HepG2 (cell line): ENCODE results near the gene ZNF180. TPM values are rescaled to one million over a fixed set of nuclear protein-coding genes. Genes with fewer than 3 reads are reported as not detected.

Source experiments
- ASH2L ChIP-seq: fragments of 300-600, 200-600 bp; sonication (generic); IDR thresholded peaks from 2 replicates; pipeline ENCODE4 v1.7.0; 2017; ENCODE audit warnings: low read depth, mild to moderate bottlenecking, moderate library complexity, mixed read lengths, low read length; ENCODE audit not compliant: insufficient read length
- CREB1 ChIP-seq, 2 experiments: fragments of 450-650 bp in 1 of 2; IDR thresholded peaks; 2 replicates each; pipeline ENCODE4 v1.6.1; 2016 to 2017; ENCODE audit warnings: control low read depth in 1 of 2, mild to moderate bottlenecking in 1 of 2, missing compliant biosample characterization in 1 of 2, missing genetic modification characterization in 1 of 2
- GFI1 ChIP-seq: sonication (generic); formaldehyde crosslinking; IDR thresholded peaks from 2 replicates; pipeline ENCODE4 v1.5.0; 2020; ENCODE audit warnings: missing genetic modification reagents, mild to moderate bottlenecking, borderline replicate concordance
- GLMP ChIP-seq: sonication (generic); formaldehyde crosslinking; IDR thresholded peaks from 2 replicates; pipeline ENCODE4 v1.9.0; 2021; ENCODE audit warnings: missing genetic modification reagents, mild to moderate bottlenecking, borderline replicate concordance
- NFYB ChIP-seq: sonication (generic); formaldehyde crosslinking; IDR thresholded peaks from 2 replicates; pipeline ENCODE4 v1.4.0; 2020; ENCODE audit warnings: missing genetic modification reagents
- PHF8 ChIP-seq: sonication (generic); formaldehyde crosslinking; IDR thresholded peaks from 2 replicates; pipeline ENCODE4 v1.5.0; 2020; ENCODE audit warnings: missing genetic modification reagents
- PRDM4 ChIP-seq: sonication (generic); formaldehyde crosslinking; IDR thresholded peaks from 2 replicates; pipeline ENCODE4 v1.9.0; 2021; ENCODE audit warnings: missing genetic modification reagents, borderline replicate concordance
- RNF2 ChIP-seq: fragments of 450-650 bp; conservative IDR thresholded peaks from 2 replicates; pipeline ENCODE4 v1.6.1; 2016; ENCODE audit warnings: low read depth
- RXRA ChIP-seq: sonication (generic); formaldehyde crosslinking; IDR thresholded peaks from 2 replicates; pipeline ENCODE4 v1.5.1; 2020; ENCODE audit warnings: missing genetic modification reagents
- SIX1 ChIP-seq: sonication (generic); formaldehyde crosslinking; IDR thresholded peaks from 2 replicates; pipeline ENCODE4 v1.4.0; 2020; ENCODE audit warnings: missing genetic modification reagents, borderline replicate concordance
- SIX4 ChIP-seq: sonication (generic); formaldehyde crosslinking; IDR thresholded peaks from 2 replicates; pipeline ENCODE4 v1.4.0; 2020; ENCODE audit warnings: missing genetic modification reagents
- TMF1 ChIP-seq: sonication (generic); formaldehyde crosslinking; IDR thresholded peaks from 2 replicates; pipeline ENCODE4 v1.8.1; 2022; ENCODE audit warnings: low read depth, missing genetic modification reagents
- TRIM22 ChIP-seq: fragments of 450-650 bp; IDR thresholded peaks from 2 replicates; pipeline ENCODE4 v1.6.1; 2017
- ZC3H13 ChIP-seq: sonication (generic); formaldehyde crosslinking; IDR thresholded peaks from 2 replicates; pipeline ENCODE4 v1.8.1; 2023; ENCODE audit warnings: mild to moderate bottlenecking, missing genetic modification reagents, moderate library complexity
- ZNF143 ChIP-seq: sonication (generic); formaldehyde crosslinking; IDR thresholded peaks from 2 replicates; pipeline ENCODE4 v1.4.0; 2020; ENCODE audit warnings: missing genetic modification reagents
- ZNF30 ChIP-seq: sonication (generic); formaldehyde crosslinking; IDR thresholded peaks from 2 replicates; pipeline ENCODE4 v1.5.0; 2020; ENCODE audit warnings: mild to moderate bottlenecking, missing genetic modification reagents
- ZNF354B ChIP-seq: sonication (generic); formaldehyde crosslinking; IDR thresholded peaks from 2 replicates; pipeline ENCODE4 v1.8.0; 2022; ENCODE audit warnings: mild to moderate bottlenecking, missing genetic modification reagents
- ZNF530 ChIP-seq: sonication (generic); formaldehyde crosslinking; IDR thresholded peaks from 2 replicates; pipeline ENCODE4 v1.5.0; 2020; ENCODE audit warnings: low read depth, mild to moderate bottlenecking, missing genetic modification reagents
- ZNF616 ChIP-seq: sonication (generic); formaldehyde crosslinking; IDR thresholded peaks from 2 replicates; pipeline ENCODE4 v1.5.0; 2020; ENCODE audit warnings: low read depth, mild to moderate bottlenecking, missing genetic modification reagents
- ZNF644 ChIP-seq: IDR thresholded peaks from 2 replicates; pipeline ENCODE4 v1.6.1; 2016; ENCODE audit warnings: low read depth
- ZNF775 ChIP-seq: sonication (generic); formaldehyde crosslinking; IDR thresholded peaks from 2 replicates; pipeline ENCODE4 v1.4.0; 2020; ENCODE audit warnings: missing genetic modification reagents, mild to moderate bottlenecking, moderate library complexity, borderline replicate concordance
- polyA plus RNA-seq, 8 experiments: library from polyadenylated mRNA; depleted of rRNA in 3 of 8; stranded (reverse) in 7 of 8; unstranded in 1 of 8; fragments of >200 nt; fragmentation: Illumina TruSeq in 4 of 8; extraction: Trizol in 4 of 8; gene quantifications; 2 replicates each; pipeline versions ENCODE4 v1.2.1 to v1.2.3, GENCODE V29; 2011 to 2016; ENCODE audit warnings: low read depth in 4 of 8, missing spikeins in 1 of 8, mixed read lengths in 1 of 8; ENCODE audit not compliant: insufficient read depth in 1 of 8
- total RNA-seq, 5 experiments: library from RNA; depleted of rRNA; stranded (reverse); fragments of >200 nt; fragmentation: Illumina TruSeq; extraction: Trizol; gene quantifications; 2 replicates each; pipeline ENCODE4 v1.2.3, GENCODE V29; 2016; ENCODE audit warnings: low read depth in 1 of 5
- TF ChIP-seq, protein P1 (sequence below): sonication (generic); formaldehyde crosslinking; IDR thresholded peaks from 2 replicates; pipeline ENCODE4 v1.5.0; 2020; ENCODE audit warnings: mild to moderate bottlenecking, missing genetic modification reagents, borderline replicate concordance

The ZNF180 gene
- total and polyA plus RNA-seq, 2 of the 13 experiments (the other 11 are each of a cell fraction or from before 2014, with no cell fraction given), result 0.92 to 9.3 TPM

- TF ChIP-seq ZNF30 (CRISPR knock-in tag), result no peak
- no peak for TF ChIP-seq TRIM22
- TF ChIP-seq SIX1 (CRISPR knock-in tag), result peak; percentile 41; the same call in 1 of the 2 replicates
- peak; percentile 95 for TF ChIP-seq ASH2L
- TF ChIP-seq PHF8 (CRISPR knock-in tag), result peak; percentile 100
- TF ChIP-seq ZNF530 (CRISPR knock-in tag), result no peak
- TF ChIP-seq GLMP (CRISPR knock-in tag), result no peak
- TF ChIP-seq ZNF775, result 0 out of 2 replicates have a peak, but pooled peaks have one; percentile 73
- peak; percentile 75; the same call in 1 of the 2 replicates for TF ChIP-seq ZNF616 (CRISPR knock-in tag)
- peak; percentile 94; the same call in 1 of the 2 replicates for TF ChIP-seq ZC3H13 (CRISPR knock-in tag)
- 0 out of 2 replicates have a peak, but pooled peaks have one; percentile 23 for TF ChIP-seq SIX4
- TF ChIP-seq GFI1 (CRISPR knock-in tag), result 0 out of 2 replicates have a peak, but pooled peaks have one; percentile 58
- no peak; the same call in 1 of the 2 replicates for TF ChIP-seq TMF1 (CRISPR knock-in tag)
- TF ChIP-seq, protein P1, sequence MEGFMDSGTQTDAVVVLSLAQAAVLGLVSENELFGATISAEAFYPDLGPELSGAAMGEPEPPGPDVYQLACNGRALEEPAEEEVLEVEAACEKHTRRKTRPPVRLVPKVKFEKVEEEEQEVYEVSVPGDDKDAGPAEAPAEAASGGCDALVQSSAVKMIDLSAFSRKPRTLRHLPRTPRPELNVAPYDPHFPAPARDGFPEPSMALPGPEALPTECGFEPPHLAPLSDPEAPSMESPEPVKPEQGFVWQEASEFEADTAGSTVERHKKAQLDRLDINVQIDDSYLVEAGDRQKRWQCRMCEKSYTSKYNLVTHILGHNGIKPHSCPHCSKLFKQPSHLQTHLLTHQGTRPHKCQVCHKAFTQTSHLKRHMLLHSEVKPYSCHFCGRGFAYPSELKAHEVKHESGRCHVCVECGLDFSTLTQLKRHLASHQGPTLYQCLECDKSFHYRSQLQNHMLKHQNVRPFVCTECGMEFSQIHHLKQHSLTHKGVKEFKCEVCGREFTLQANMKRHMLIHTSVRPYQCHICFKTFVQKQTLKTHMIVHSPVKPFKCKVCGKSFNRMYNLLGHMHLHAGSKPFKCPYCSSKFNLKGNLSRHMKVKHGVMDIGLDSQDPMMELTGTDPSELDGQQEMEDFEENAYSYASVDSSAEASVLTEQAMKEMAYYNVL (CRISPR knock-in tag), result peak; percentile 96
- TF ChIP-seq CREB1 (IDR thresholded peaks at IDR 0.05), result peak; percentile 97
- TF ChIP-seq CREB1 (CRISPR knock-in tag; IDR thresholded peaks at IDR 0.05), result peak; percentile 95
- peak; percentile 41; the same call in 1 of the 2 replicates for TF ChIP-seq NFYB (CRISPR knock-in tag)
- no peak for TF ChIP-seq ZNF354B (CRISPR knock-in tag)
- TF ChIP-seq ZNF143 (CRISPR knock-in tag), result peak; percentile 99
- no peak; the same call in 1 of the 2 replicates for TF ChIP-seq ZNF644 (CRISPR knock-in tag)
- no peak for TF ChIP-seq PRDM4 (CRISPR knock-in tag)
- TF ChIP-seq RNF2, result peak; percentile 40; the same call in 1 of the 2 replicates
- peak; percentile 80 for TF ChIP-seq RXRA (CRISPR knock-in tag)
These were observed at the start of gene ZNF180 (continued) for GRCh38 chr19:44499962-44500949.
